AG10803 (cell line): Measurements from ENCODE around the gene ANTXR1.

Experiments used
- DNase-seq: peaks from one replicate; pipeline ENCODE4 v3.0.0; 2010; ENCODE audit warnings: low read depth
- H3K4me3 ChIP-seq: 2 replicates; pipeline ENCODE4 v1.5.1; 2011; ENCODE audit warnings: mild to moderate bottlenecking, low read length, control low read depth
- TF ChIP-seq, protein P1 (sequence below): conservative IDR thresholded peaks from 2 replicates; pipeline ENCODE4 v1.5.1; 2011; ENCODE audit warnings: mild to moderate bottlenecking, low read length, control low read depth, inconsistent platforms

Gene ANTXR1

DNA sequence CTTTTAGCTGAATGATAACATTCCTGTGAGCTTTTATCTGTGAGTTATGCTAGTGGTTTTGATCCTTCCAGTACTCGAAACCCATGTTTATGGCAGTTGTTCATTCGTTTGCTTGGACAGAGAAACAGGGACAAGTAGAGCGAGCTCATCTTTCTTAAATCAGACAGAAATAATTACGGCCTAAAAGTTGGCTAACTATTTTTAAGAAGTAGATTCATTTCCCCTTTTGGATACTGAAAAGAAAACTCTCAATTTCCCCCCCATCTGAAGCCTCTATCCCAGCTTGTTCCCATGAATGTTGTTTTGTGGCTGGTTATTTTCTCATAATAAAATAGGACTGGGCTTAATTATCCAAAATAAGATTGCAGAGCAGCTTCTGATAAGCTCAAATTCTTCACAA, 67.1 kb downstream of the ANTXR1 start:
- no peak overlapping the region for H3K4me3 ChIP-seq
- no peak for DNase-seq
- TF ChIP-seq, protein P1, sequence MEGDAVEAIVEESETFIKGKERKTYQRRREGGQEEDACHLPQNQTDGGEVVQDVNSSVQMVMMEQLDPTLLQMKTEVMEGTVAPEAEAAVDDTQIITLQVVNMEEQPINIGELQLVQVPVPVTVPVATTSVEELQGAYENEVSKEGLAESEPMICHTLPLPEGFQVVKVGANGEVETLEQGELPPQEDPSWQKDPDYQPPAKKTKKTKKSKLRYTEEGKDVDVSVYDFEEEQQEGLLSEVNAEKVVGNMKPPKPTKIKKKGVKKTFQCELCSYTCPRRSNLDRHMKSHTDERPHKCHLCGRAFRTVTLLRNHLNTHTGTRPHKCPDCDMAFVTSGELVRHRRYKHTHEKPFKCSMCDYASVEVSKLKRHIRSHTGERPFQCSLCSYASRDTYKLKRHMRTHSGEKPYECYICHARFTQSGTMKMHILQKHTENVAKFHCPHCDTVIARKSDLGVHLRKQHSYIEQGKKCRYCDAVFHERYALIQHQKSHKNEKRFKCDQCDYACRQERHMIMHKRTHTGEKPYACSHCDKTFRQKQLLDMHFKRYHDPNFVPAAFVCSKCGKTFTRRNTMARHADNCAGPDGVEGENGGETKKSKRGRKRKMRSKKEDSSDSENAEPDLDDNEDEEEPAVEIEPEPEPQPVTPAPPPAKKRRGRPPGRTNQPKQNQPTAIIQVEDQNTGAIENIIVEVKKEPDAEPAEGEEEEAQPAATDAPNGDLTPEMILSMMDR = no peak

DNA sequence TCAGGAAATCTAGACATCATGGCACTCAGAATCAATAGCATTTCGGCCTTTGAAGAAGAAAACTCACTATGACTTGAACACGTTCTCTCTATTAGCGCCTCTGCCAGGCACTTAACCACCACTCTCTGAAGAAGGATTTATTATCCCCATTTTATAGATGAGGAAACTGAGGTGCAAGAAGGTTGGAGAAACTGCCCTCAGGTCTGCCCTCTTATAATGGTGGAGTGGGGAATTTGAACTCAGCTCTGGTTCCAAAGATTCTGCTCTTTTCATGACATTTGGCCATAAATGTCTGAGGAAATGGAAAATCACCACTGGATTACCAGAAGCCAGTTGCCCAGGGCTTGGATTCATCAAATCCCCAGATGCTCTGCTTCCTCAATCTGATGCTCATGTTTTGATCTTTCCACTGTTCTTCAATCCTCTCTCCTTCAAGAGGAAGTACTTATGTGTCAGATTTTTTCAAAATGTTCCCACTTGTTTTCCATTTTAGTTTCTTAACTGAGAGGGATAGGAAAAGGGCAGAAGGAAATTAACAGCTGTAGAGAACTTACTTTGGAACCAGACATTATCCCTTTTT, 68.1 kb downstream of the ANTXR1 start:
- TF ChIP-seq, protein P1 = no peak
- H3K4me3 ChIP-seq = no peak overlapping the region
- no peak for DNase-seq

GRCh38 chr2:69081757-69082156, 68.8 kb downstream of the ANTXR1 start:
- H3K4me3 ChIP-seq = no peak overlapping the region
- TF ChIP-seq, protein P1 = no peak
- DNase-seq = no peak

- peak; percentile 92 for DNase-seq
- H3K4me3 ChIP-seq = no peak overlapping the region
Measured at GRCh38 chr2:69082430-69082997, 69.5 kb downstream of the ANTXR1 start.

DNA sequence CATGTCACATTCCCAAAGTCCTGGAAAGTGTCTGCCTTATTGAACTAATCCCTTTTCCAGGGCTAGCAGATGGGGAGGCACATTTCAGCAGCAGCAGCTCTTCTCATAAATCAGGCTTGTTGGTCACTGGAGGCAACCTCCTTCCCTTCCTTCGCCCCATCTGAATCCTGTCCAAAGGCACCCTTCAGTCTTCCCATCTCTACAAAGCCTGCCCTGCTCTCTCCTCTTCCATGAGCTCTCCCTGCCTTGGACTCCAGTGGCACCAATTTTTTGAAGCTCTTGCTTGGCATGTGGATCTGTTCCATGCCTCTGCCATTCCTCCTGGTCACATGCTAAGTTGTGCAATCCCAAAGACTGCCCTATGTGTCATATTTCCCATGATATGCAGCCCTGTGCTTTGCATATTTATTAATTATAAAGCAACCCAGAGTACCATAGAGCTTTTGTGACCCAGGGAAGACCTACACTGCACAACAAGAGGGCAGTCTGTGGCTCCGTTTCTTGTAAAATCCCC, 70.3 kb downstream of the ANTXR1 start:
- TF ChIP-seq, protein P1 = no peak
- peak; percentile 65 for DNase-seq
- no peak overlapping the region for H3K4me3 ChIP-seq

More at GRCh38 chr2:69082430-69082997, 69.5 kb downstream of the ANTXR1 start:
- TF ChIP-seq, protein P1 = no peak

DNA sequence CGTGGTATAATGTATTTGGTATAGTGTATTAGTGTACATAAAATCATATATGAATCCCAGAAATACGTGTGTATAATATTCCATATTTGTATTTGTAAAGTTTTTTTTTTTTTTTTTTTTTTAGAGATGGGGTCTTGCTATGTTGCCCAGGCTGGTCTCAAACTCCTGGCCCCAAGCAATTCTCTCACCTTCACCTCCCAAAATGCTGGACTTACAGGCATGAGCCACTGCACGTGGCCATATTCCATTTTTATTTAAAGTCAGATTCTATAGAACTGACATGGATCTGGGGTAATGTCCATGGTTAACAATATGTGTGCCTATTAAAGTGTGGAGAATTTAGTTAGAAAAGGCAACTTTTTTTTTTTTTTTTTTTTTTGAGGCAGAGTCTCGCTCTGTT, 71.5 kb downstream of the ANTXR1 start:
- TF ChIP-seq, protein P1 = no peak
- no peak for DNase-seq
- H3K4me3 ChIP-seq = no peak overlapping the region

DNA sequence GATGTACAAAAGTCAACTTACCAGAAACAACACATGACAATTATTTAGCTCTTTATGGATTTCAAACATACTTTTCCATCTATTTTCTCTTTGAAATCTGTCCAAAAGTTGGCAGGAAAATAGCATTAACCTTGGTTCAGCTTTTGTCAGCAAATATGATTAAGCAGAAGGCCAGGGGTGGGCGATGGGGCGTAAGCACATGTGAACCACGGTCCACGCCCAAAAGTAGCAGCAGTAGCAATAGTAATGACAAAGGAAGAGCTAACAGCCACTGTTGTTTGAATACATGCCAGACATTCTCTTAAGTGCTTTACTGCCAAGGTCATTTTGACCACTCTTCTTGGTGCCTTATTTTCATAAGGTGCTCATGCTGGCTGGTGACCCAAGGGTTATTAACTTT, 73.5 kb downstream of the ANTXR1 start:
- TF ChIP-seq, protein P1 = no peak
- no peak overlapping the region for H3K4me3 ChIP-seq
- DNase-seq = peak; percentile 61
